Measurements from ENCODE around the gene ECHS1.
A peak's percentile ranks its signal among the peaks of the same experiment; 100 is the strongest.

The ECHS1 gene

DNA sequence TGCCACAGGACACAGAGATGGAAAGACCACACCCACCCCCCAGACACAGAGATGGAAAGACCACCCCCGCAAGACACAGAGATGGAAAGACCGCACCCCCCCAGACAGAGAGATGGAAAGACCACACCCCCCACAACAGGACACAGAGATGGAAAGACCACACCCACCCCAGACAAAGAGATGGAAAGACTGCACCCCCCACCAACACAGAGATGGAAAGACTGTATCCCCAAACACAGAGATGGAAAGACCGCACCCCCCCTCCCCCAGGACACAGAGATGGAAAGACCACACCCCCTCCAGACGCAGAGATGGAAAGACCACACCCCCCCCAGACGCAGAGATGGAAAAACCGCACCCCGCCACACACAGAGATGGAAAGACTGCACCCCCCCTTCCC lies 56.4 kb downstream of the ECHS1 start:
- Mint-ChIP-seq H3K4me3 (no peak overlapping the region), H3K27ac (no peak overlapping the region), H3K27me3 (no peaks in the 10 kb centered on the region), H3K4me1 (peaks cover 9% of the 10 kb centered on the region), H3K36me3 (no peaks in the 10 kb centered on the region), H3K9me3 (no peaks in the 10 kb centered on the region)

- no peak overlapping the region for H3K4me3 Mint-ChIP-seq
- H3K4me1 Mint-ChIP-seq, result peaks cover 9% of the 10 kb centered on the region
- H3K27ac Mint-ChIP-seq, result peak overlapping the region; percentile 52
- H3K9me3 Mint-ChIP-seq, result no peaks in the 10 kb centered on the region
- H3K36me3 Mint-ChIP-seq, result no peaks in the 10 kb centered on the region
- no peaks in the 10 kb centered on the region for H3K27me3 Mint-ChIP-seq
Observed at GRCh38 chr10:133316266-133316665, 56.9 kb downstream of the ECHS1 start.

GRCh38 chr10:133315847-133316246 lies 57.3 kb downstream of the ECHS1 start:
- peak overlapping the region; percentile 52 for H3K27ac Mint-ChIP-seq
- no peaks in the 10 kb centered on the region for H3K36me3 Mint-ChIP-seq
- no peaks in the 10 kb centered on the region for H3K9me3 Mint-ChIP-seq
- no peak overlapping the region for H3K4me3 Mint-ChIP-seq
- no peaks in the 10 kb centered on the region for H3K27me3 Mint-ChIP-seq
- H3K4me1 Mint-ChIP-seq, result peaks cover 9% of the 10 kb centered on the region

DNA sequence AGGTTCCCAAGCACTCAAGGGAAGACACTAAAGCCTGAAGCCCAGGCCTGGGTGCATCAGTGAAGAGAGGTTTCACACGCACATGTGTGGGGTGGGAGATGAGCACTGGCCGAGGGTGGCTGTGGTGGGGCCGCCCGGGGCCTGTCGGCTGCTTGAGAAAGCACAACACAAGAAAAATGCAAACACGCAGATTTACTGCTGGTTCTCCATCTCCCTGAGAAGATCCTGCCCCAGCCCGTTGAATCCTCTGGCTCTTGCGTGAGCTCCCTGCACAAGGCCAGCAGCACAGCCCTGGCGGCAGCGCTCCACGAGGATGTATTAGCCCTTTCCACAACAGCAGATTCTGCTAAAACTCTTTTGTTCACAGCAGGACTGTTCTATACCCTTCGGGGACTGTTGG lies 58.2 kb downstream of the ECHS1 start:
- H3K9me3 Mint-ChIP-seq, result no peaks in the 10 kb centered on the region
- no peaks in the 10 kb centered on the region for H3K36me3 Mint-ChIP-seq
- no peaks in the 10 kb centered on the region for H3K27me3 Mint-ChIP-seq
- H3K27ac Mint-ChIP-seq, result no peak overlapping the region
- no peak overlapping the region for H3K4me3 Mint-ChIP-seq
- peaks cover 9% of the 10 kb centered on the region for H3K4me1 Mint-ChIP-seq

GRCh38 chr10:133313192-133313591 lies 60.0 kb downstream of the ECHS1 start:
- no peak overlapping the region for H3K4me3 Mint-ChIP-seq
- H3K36me3 Mint-ChIP-seq, result no peaks in the 10 kb centered on the region
- H3K9me3 Mint-ChIP-seq, result no peaks in the 10 kb centered on the region
- H3K4me1 Mint-ChIP-seq, result peaks cover 3% of the 10 kb centered on the region
- no peak overlapping the region for H3K27ac Mint-ChIP-seq
- H3K27me3 Mint-ChIP-seq, result no peaks in the 10 kb centered on the region

- H3K4me1 Mint-ChIP-seq, result peaks cover 7% of the 10 kb centered on the region
- no peaks in the 10 kb centered on the region for H3K9me3 Mint-ChIP-seq
- H3K27ac Mint-ChIP-seq, result no peak overlapping the region
- no peaks in the 10 kb centered on the region for H3K27me3 Mint-ChIP-seq
- H3K4me3 Mint-ChIP-seq, result no peak overlapping the region
- H3K36me3 Mint-ChIP-seq, result no peaks in the 10 kb centered on the region
Observed at GRCh38 chr10:133312769-133313145, 60.4 kb downstream of the ECHS1 start.
